Mucosa of rectum (tissue), 2 donors: ENCODE measurements around the gene DNAJC12.
A peak's percentile ranks its signal among the peaks of the same experiment; 100 is the strongest.
"Not testable (repeated sequence)": the region's sequence is repeated elsewhere in the genome, so short reads cannot be mapped to it uniquely, and the experiment has no call there.

Experiments used
- H3K27ac ChIP-seq, 2 donors: one replicate each; pipeline ENCODE4 v1.7.0; 2013; ENCODE audit warnings: inconsistent platforms in 2 of 2, low read depth in 2 of 2, low read length in 2 of 2
- H3K27me3 ChIP-seq, 2 donors: one replicate each; pipeline ENCODE4 v1.7.0; 2013; ENCODE audit warnings: low read length in 2 of 2; ENCODE audit not compliant: control insufficient read depth in 2 of 2, insufficient read depth in 2 of 2
- H3K36me3 ChIP-seq, 2 donors: one replicate each; pipeline ENCODE4 v1.7.0; 2013; ENCODE audit warnings: low read length in 2 of 2; ENCODE audit not compliant: control insufficient read depth in 2 of 2, insufficient read depth in 2 of 2
- H3K4me1 ChIP-seq, 2 donors: one replicate each; pipeline ENCODE4 v1.7.0; 2013; ENCODE audit warnings: low read length in 2 of 2, mild to moderate bottlenecking in 1 of 2; ENCODE audit not compliant: control insufficient read depth in 2 of 2, insufficient read depth in 2 of 2
- H3K4me3 ChIP-seq, 2 donors: one replicate each; pipeline ENCODE4 v1.7.0; 2013; ENCODE audit warnings: low read length in 2 of 2
- H3K9ac ChIP-seq, 2 donors: one replicate each; pipeline ENCODE4 v1.7.0; 2013; ENCODE audit warnings: low read length in 2 of 2, low read depth in 1 of 2, mild to moderate bottlenecking in 1 of 2
- H3K9me3 ChIP-seq, 2 donors: one replicate each; pipeline ENCODE4 v1.7.0; 2013; ENCODE audit warnings: low read length in 2 of 2; ENCODE audit not compliant: control insufficient read depth in 2 of 2
- donor health status: healthy.
- donor health status: Normal muscosa, but diverticular disease.

Gene DNAJC12

DNA sequence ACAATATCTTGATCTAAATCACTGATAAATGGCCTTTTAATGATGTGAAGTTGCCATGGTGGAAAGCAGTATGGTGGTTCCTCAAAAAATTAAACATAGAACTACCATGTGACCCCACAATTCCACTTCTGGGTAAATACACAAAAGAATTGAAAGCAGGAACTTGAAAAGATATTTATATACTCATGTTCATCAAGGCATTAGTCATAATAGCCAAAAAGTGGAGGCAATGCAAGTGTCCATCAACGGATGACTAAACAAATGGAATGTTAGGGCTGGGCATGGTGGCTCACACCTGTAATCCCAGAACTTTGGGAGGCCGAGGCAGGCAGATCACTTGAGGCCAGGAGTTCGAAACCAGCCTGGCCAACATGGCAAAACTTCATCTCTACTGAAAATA lies 2.0 kb upstream of the DNAJC12 start:
- H3K27ac ChIP-seq: no peak overlapping the region
- H3K27me3 ChIP-seq: no peaks in the 10 kb centered on the region
- H3K4me3 ChIP-seq: no peak overlapping the region
- no peaks in the 10 kb centered on the region for H3K9me3 ChIP-seq
- H3K36me3 ChIP-seq: no peaks in the 10 kb centered on the region
- H3K4me1 ChIP-seq: peaks cover 0 to 7% of the 10 kb centered on the region in 2 donors
- no peak overlapping the region for H3K9ac ChIP-seq

DNA sequence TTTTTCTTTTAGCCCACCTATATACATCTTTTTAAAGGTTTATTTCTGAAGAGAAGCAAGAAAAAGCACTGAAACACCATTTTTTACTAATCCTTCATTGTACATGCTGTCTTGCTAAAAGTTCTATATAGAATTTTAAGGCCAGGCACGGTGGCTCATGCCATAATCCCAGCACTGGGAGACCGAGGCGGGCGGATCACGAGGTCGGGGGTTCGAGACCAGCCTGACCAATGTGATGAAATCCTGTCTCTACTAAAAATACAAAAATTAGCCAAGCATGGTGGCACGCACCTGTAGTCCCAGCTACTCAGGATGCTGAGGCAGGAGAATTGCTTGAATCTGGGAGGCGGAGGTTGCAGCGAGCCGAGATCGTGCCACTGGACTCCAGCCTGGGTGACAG lies 1.5 kb upstream of the DNAJC12 start:
- H3K4me1 ChIP-seq: not testable (repeated sequence)

DNA sequence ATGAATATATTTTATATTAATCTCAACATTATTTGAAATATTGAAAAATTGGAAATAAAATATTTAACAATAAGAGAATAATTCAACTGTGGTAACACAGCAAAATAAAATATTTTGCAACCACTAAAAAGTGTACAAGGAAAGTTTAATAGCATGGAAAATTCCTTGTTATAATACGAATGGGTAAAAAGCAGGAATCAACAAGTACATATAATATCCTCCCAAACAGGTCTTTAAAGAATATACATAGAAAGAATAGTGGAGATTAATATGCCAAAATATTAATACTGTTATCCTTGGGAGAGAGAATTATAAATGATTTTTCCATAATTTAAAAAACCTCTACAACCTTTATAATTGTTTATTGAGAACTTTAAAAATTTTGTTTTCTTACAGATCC lies 1.0 kb downstream of the DNAJC12 start:
- Histone ChIP-seq H3K9ac (no peak overlapping the region), H3K27me3 (no peaks in the 10 kb centered on the region), H3K9me3 (no peaks in the 10 kb centered on the region), H3K36me3 (no peaks in the 10 kb centered on the region), H3K4me3 (no peak overlapping the region), H3K4me1 (no peaks in the 10 kb centered on the region), H3K27ac (no peak overlapping the region)

More for the DNA sequence above, 1.5 kb upstream of the DNAJC12 start:
- not testable (repeated sequence) for H3K36me3 ChIP-seq, H3K27me3 ChIP-seq, H3K4me3 ChIP-seq, H3K27ac ChIP-seq, H3K9me3 ChIP-seq, H3K9ac ChIP-seq

DNA sequence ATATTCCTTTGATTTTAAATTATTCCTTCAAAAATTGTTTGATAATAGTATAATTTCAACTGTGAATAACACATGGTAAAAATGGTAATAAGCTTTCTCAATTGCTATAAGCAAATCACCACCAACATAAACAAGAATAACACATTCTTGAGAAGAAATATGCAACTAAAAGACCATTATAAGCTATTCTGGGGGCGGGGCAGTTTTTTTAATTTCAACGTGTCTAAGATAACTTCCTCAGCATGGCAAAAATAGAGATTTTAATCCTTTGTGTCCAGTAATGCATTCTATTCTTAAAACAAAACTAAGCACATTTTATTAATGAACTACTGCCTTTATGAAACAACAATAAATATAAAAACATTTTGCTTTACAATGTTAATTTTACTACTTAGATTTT lies 1.5 kb downstream of the DNAJC12 start:
- Histone ChIP-seq H3K9me3 (no peaks in the 10 kb centered on the region), H3K36me3 (no peaks in the 10 kb centered on the region), H3K4me1 (no peaks in the 10 kb centered on the region), H3K4me3 (no peak overlapping the region), H3K27me3 (no peaks in the 10 kb centered on the region), H3K9ac (no peak overlapping the region), H3K27ac (no peak overlapping the region)

DNA sequence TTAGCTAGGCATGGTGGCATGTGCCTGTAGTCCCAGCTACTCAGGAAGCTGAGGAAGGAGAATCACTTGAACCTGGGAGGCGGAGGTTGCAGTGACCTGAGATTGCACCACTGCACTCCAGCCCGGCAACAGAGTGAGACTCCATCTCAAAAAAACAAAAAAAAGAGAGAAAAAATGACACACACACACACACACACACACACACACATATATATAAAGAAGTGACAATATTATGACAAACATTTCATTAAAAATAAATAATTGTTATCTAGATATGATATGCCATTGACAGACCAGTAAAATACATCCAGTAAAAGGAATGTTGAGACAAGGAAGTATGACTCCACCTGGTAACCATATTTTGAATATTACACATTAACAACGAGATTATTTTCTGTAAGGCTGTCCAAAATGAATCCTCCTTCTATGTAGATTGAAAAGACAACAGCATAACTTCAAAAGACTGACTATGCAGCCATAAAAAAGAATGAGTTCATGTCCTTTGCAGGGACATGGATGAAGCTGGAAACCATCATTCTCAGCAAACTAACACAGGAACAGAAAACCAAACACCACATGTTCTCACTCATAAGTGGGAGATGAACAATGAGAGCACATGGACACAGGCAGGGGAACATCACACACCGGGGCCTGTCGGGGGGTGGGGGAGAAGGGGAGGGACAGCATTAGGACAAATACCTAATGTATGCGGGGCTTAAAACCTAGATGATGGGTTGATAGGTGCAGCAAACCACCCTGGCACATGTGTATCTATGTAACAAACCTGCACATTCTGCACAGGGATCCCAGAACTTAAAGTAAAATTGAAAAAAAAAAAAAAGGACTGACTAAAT lies 2.2 kb downstream of the DNAJC12 start:
- not testable (repeated sequence) for H3K9ac ChIP-seq, H3K27me3 ChIP-seq, H3K36me3 ChIP-seq, H3K4me1 ChIP-seq, H3K27ac ChIP-seq, H3K9me3 ChIP-seq, H3K4me3 ChIP-seq

DNA sequence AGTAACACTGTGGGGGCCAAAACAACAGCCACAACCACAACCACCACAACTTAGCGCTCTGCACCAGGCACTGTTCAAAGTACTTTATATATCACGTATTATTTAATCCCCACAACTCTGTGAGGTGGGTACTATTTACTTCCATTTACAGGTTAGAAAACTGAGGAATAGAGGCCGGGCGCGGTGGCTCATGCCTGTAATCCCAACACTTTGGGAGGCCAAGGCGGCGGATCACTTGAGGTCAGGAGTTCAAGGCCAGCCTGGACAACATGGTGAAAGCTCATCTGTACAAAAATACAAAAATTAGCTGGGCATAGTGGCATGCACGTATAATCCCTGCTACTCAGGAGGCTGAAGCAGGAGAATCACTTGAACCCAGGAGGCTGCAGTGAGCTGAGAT lies 3.6 kb downstream of the DNAJC12 start:
- Histone ChIP-seq H3K27ac (no peak overlapping the region), H3K9ac (no peak overlapping the region), H3K27me3 (no peaks in the 10 kb centered on the region), H3K36me3 (no peaks in the 10 kb centered on the region), H3K4me3 (no peak overlapping the region), H3K9me3 (no peaks in the 10 kb centered on the region), H3K4me1 (no peaks in the 10 kb centered on the region)

DNA sequence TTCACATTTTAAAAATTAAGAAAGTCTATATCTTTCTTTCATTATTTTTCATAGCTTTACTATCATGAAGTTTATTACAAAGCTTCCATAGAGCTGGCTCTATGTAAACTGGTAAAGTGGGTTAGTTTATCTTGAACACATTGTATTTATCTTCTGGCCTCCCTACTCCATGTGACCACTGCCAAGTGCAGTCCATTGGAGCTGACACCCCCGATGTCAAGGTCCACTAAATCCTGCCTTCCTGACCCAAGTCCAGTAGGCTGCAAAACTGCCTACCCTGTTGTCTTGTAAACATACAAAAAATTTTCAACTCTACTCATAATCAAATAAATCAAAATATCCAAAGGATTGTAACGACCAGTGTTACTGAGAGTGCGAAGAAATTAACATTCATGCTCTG lies 10.2 kb downstream of the DNAJC12 start:
- H3K9ac ChIP-seq: no peak overlapping the region
- no peaks in the 10 kb centered on the region for H3K9me3 ChIP-seq
- no peak overlapping the region for H3K27ac ChIP-seq
- no peak overlapping the region for H3K4me3 ChIP-seq
- no peaks in the 10 kb centered on the region for H3K27me3 ChIP-seq
- no peaks in the 10 kb centered on the region for H3K36me3 ChIP-seq
- no peaks in the 10 kb centered on the region for H3K4me1 ChIP-seq

DNA sequence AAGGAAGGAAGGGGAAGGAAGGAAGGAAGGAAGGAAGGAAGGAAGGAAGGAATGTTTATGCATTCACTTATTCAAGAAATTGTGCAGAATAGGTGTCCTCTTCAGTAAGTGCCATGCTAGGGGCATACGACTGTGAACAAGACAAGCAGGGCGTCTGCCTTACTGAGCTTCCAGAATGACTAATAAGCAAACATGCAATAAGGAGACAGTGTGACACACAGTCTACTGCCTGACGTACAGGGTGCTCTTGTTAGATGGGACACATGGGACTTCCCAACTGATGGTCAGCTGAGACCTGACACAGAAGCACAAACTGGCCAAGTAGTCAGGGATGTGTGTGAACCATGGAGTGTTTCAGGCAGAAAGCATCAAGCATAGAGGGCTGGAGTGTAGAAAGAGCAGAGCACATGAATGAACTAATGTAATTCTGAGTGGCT lies 18.2 kb downstream of the DNAJC12 start:
- peaks cover 0 to 5% of the 10 kb centered on the region in 2 donors for H3K4me1 ChIP-seq
- no peaks in the 10 kb centered on the region for H3K27me3 ChIP-seq
- H3K9ac ChIP-seq: no peak overlapping the region
- no peaks in the 10 kb centered on the region for H3K36me3 ChIP-seq
- H3K4me3 ChIP-seq: no peak overlapping the region
- H3K9me3 ChIP-seq: no peaks in the 10 kb centered on the region
- peak overlapping the region in 1 of 2 donors; percentile 63 for H3K27ac ChIP-seq

DNA sequence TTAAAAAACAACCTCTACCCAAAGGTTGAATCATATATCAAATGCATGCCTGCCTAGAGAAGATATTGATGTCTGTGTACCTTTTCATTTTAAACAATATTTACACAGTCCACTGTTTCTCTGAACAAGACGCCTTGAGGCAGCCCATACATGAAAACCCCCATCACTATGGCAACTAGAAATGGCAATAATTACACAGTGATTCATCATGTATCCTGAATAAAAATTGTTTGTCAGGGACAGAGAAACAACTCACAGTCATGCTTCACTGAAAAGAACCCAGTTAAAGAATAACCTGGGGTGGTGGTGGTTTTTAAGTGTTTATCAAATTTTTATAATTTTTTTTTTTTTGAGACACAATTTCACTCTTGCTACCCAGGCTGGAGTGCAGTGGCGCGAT lies 19.7 kb downstream of the DNAJC12 start:
- Histone ChIP-seq H3K9ac (no peak overlapping the region), H3K27ac (no peak overlapping the region), H3K36me3 (no peaks in the 10 kb centered on the region), H3K27me3 (no peaks in the 10 kb centered on the region), H3K9me3 (no peaks in the 10 kb centered on the region), H3K4me3 (no peak overlapping the region), H3K4me1 (peaks cover 0 to 5% of the 10 kb centered on the region in 2 donors)

DNA sequence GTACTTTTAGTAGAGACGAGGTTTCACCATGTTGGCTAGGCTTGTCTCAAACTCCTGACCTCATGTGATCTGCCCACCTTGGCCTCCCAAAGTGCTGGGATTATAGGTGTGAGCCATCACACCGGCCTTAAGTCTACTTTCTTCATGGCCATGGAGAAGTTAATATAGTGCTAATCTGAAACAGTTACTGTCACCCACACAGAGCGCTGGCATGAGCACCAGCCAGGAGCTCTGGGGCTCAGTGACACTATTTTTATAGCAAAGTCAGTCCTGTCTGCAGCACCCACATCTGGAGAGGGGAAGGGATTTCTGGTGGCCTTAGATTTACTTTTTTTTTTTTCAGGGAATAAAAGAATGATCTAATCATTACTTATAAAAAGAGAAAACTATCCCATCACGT lies 21.3 kb downstream of the DNAJC12 start:
- Histone ChIP-seq H3K27me3 (no peaks in the 10 kb centered on the region), H3K9ac (no peak overlapping the region), H3K9me3 (no peaks in the 10 kb centered on the region), H3K4me3 (no peak overlapping the region), H3K27ac (no peak overlapping the region), H3K36me3 (no peaks in the 10 kb centered on the region), H3K4me1 (peaks cover 0 to 5% of the 10 kb centered on the region in 2 donors)
